HCT116 (cell line): ENCODE measurements around the gene PPM1B. TPM values are rescaled to one million over a fixed set of nuclear protein-coding genes. Genes with fewer than 3 reads are reported as not detected.

ENCODE experiments used
- ATAC-seq: fragments of 200-7000 bp; cut with Tn5 transposase; 2 replicates; pipeline ENCODE4 v1.9.1; 2020; ENCODE audit warnings: mild to moderate bottlenecking, moderate library complexity
- BruUV-seq: library from RNA; stranded (reverse); fragments of 400-500 nt; replicated peaks from 2 replicates; lab custom pipeline; 2021; lab: Mats Ljungman, UMichigan
- CTCF ChIA-PET: fragments of 300-600 bp; sonication (Branson Sonifier 250); formaldehyde crosslinking; loops from one replicate; lab custom pipeline; 2021; ENCODE audit warnings: antibody characterized with exemption; lab: Charles Lee
- POLR2A ChIA-PET: fragments of 300-600, 350-600 bp; sonication (Branson Sonifier 250); formaldehyde crosslinking; loops from one replicate; lab custom pipeline; 2021; ENCODE audit warnings: antibody characterized with exemption; lab: Charles Lee
- RAD21 ChIA-PET, 2 experiments: fragments of 300-600 bp; sonication (Branson Sonifier 250); formaldehyde crosslinking; loops; one replicate each; lab custom pipeline; 2023; ENCODE audit warnings: low total read pairs in 2 of 2; ENCODE audit not compliant: uncharacterized antibody in 2 of 2, unreplicated experiment in 2 of 2, low non-redundant PET in 1 of 2; lab: Charles Lee
- DNase-seq: peaks from one replicate; pipeline ENCODE4 v3.0.0-alpha.2; 2010; ENCODE audit warnings: low read depth, low spot score
- H2AFZ ChIP-seq: fragments of 200-600 bp; shearing (Covaris generic), sonication (generic); 2 replicates; pipeline ENCODE4 v1.6.1; 2017; ENCODE audit warnings: low read depth, mixed run types, mixed read lengths, antibody characterized with exemption, low read length; ENCODE audit not compliant: poor library complexity, severe bottlenecking
- H3K27ac ChIP-seq: 2 replicates; pipeline ENCODE4 v1.5.1; 2012; ENCODE audit warnings: low read depth, low read length
- H3K27me3 ChIP-seq: fragments of 200-600 bp; sonication (generic); 2 replicates; pipeline ENCODE4 v1.6.1; 2016; ENCODE audit warnings: mixed run types, low read length, mixed read lengths; ENCODE audit not compliant: insufficient read depth
- H3K36me3 ChIP-seq, 2 experiments: fragments of 200-500 bp in 1 of 2; fragments of 200-600 bp in 1 of 2; sonication (Bioruptor generic) in 1 of 2; sonication (generic) in 1 of 2; 2 replicates each; pipeline versions ENCODE4 v1.5.1 to v1.6.1; 2014 to 2016; ENCODE audit warnings: low read length in 2 of 2, inconsistent platforms in 1 of 2, mixed read lengths in 1 of 2, mixed run types in 1 of 2; ENCODE audit not compliant: insufficient read depth in 2 of 2, control insufficient read depth in 1 of 2
- H3K4me1 ChIP-seq, 2 experiments: fragments of 200-600 bp in 1 of 2; sonication (generic) in 1 of 2; 2 replicates each; pipeline versions ENCODE4 v1.5.1 to v1.6.1; 2012 to 2017; ENCODE audit warnings: low read length in 2 of 2, inconsistent platforms in 1 of 2, mild to moderate bottlenecking in 1 of 2, mixed read lengths in 1 of 2, mixed run types in 1 of 2, moderate library complexity in 1 of 2; ENCODE audit not compliant: insufficient read depth in 2 of 2, control insufficient read depth in 1 of 2
- H3K4me2 ChIP-seq: fragments of 200-600 bp; sonication (generic); 2 replicates; pipeline ENCODE4 v1.6.1; 2017; ENCODE audit warnings: mixed run types, low read length, mixed read lengths
- H3K4me3 ChIP-seq, 2 experiments: fragments of 200-600 bp in 1 of 2; sonication (generic) in 1 of 2; replicated peaks in 1 of 2; 2 replicates each; pipeline ENCODE4 v1.5.1; 2011 to 2016; ENCODE audit warnings: low read length in 2 of 2, control low read depth in 1 of 2, low read depth in 1 of 2, mild to moderate bottlenecking in 1 of 2, mixed read lengths in 1 of 2, mixed run types in 1 of 2
- H3K79me2 ChIP-seq: fragments of 200-600 bp; sonication (generic); 2 replicates; pipeline ENCODE4 v1.6.1; 2017; ENCODE audit warnings: mild to moderate bottlenecking, mixed run types, low read length, moderate library complexity, mixed read lengths; ENCODE audit not compliant: insufficient read depth
- H3K9ac ChIP-seq: fragments of 200-600 bp; sonication (generic); 2 replicates; pipeline ENCODE4 v1.6.1; 2016; ENCODE audit warnings: low read length, mixed read lengths
- H3K9me2 ChIP-seq: fragments of 200-600 bp; sonication (generic), shearing (Covaris generic); 2 replicates; pipeline ENCODE4 v1.6.1; 2017; ENCODE audit warnings: mixed run types, mild to moderate bottlenecking, moderate library complexity; ENCODE audit not compliant: insufficient read depth
- H3K9me3 ChIP-seq, 2 experiments: fragments of 200-500 bp in 1 of 2; fragments of 200-600 bp in 1 of 2; sonication (Bioruptor generic) in 1 of 2; sonication (generic) in 1 of 2; 2 replicates each; pipeline ENCODE4 v1.6.1; 2014 to 2017; ENCODE audit warnings: low read length in 2 of 2, mixed read lengths in 2 of 2, inconsistent platforms in 1 of 2, low read depth in 1 of 2, mild to moderate bottlenecking in 1 of 2, mixed run types in 1 of 2, moderate library complexity in 1 of 2; ENCODE audit not compliant: control insufficient read depth in 1 of 2, insufficient read depth in 1 of 2
- H4K20me1 ChIP-seq: fragments of 200-600 bp; sonication (generic), shearing (Covaris generic); 2 replicates; pipeline ENCODE4 v1.6.1; 2017; ENCODE audit warnings: mixed run types, mild to moderate bottlenecking, moderate library complexity; ENCODE audit not compliant: insufficient read depth
- ATF3 ChIP-seq: IDR thresholded peaks from 2 replicates; pipeline ENCODE4 v1.6.1; 2012
- CBX3 ChIP-seq: IDR thresholded peaks from 2 replicates; pipeline ENCODE4 v1.6.1; 2012; ENCODE audit warnings: low read depth
- CEBPB ChIP-seq: IDR thresholded peaks from 2 replicates; pipeline ENCODE4 v1.6.1; 2012; ENCODE audit warnings: low read depth
- EGR1 ChIP-seq: IDR thresholded peaks from 2 replicates; pipeline ENCODE4 v1.6.1; 2012; ENCODE audit warnings: low read depth
- ELF1 ChIP-seq: IDR thresholded peaks from 2 replicates; pipeline ENCODE4 v1.6.1; 2012; ENCODE audit warnings: low read depth, borderline replicate concordance
- FOSL1 ChIP-seq: IDR thresholded peaks from 2 replicates; pipeline ENCODE4 v1.6.1; 2012; ENCODE audit warnings: low read depth
- POLR2A ChIP-seq: IDR thresholded peaks from 2 replicates; pipeline ENCODE4 v1.7.0; 2011; ENCODE audit warnings: borderline replicate concordance; ENCODE audit not compliant: insufficient read depth, insufficient read length; ENCODE audit errors: extremely low read depth
- POLR2AphosphoS5 ChIP-seq: IDR thresholded peaks from 2 replicates; pipeline ENCODE4 v1.6.1; 2011; ENCODE audit warnings: mild to moderate bottlenecking, low read depth, low read length, moderate library complexity
- RAD21 ChIP-seq: IDR thresholded peaks from 2 replicates; pipeline ENCODE4 v1.6.1; 2012; ENCODE audit warnings: low read depth, mild to moderate bottlenecking
- REST ChIP-seq: IDR thresholded peaks from 2 replicates; pipeline ENCODE4 v1.6.1; 2012; ENCODE audit warnings: low read depth
- SIN3A ChIP-seq: IDR thresholded peaks from 2 replicates; pipeline ENCODE4 v1.6.1; 2012; ENCODE audit warnings: low read depth
- TCF7L2 ChIP-seq: IDR thresholded peaks from 2 replicates; pipeline ENCODE4 v1.7.0; 2011; ENCODE audit warnings: borderline replicate concordance, inconsistent platforms; ENCODE audit not compliant: insufficient read depth, insufficient read length; ENCODE audit errors: extremely low read depth
- YY1 ChIP-seq: IDR thresholded peaks from 2 replicates; pipeline ENCODE4 v1.6.1; 2011; ENCODE audit warnings: low read length, low read depth, moderate library complexity, mild to moderate bottlenecking; ENCODE audit not compliant: insufficient replicate concordance; ENCODE audit errors: extremely low read depth
- intact Hi-C: fragments of 100-400 bp; cut with micrococcal nuclease; formaldehyde crosslinking; loops from 2 replicates; pipeline ENCODE4 v1.10.0; 2022
- total RNA-seq: library from RNA; stranded (reverse); gene quantifications from one replicate; pipeline ENCODE4 v1.2.1, GENCODE V29; 2021; ENCODE audit not compliant: unreplicated experiment
- TF ChIP-seq, protein P1 (sequence below): IDR thresholded peaks from 2 replicates; pipeline ENCODE4 v1.6.1; 2012

The PPM1B gene
- total RNA-seq, 1 experiment from 2014 or later, result 36.9 TPM

GRCh38 chr2:44205169-44205568, 36.5 kb downstream of the PPM1B start:
- H3K79me2 ChIP-seq, result peaks cover 50% of the 10 kb centered on the region
- RAD21 ChIA-PET, result no interaction called here
- intact Hi-C loops, result no loop called here

More at GRCh38 chr2:44205169-44205568, 36.5 kb downstream of the PPM1B start:
- ChIA-PET POLR2A (no interaction called here), CTCF (no interaction called here)
- Histone ChIP-seq H3K27ac (no peak overlapping the region), H3K27me3 (no peaks in the 10 kb centered on the region), H2AFZ (no peak overlapping the region), H3K36me3 (peaks cover 0 to 5% of the 10 kb centered on the region in 2 experiments; a peak in 1 of 4 replicates), H3K9ac (no peak overlapping the region), H4K20me1 (no peaks in the 10 kb centered on the region), H3K4me1 (peaks cover 0 to 3% of the 10 kb centered on the region in 2 experiments; a peak in 1 of 4 replicates), H3K4me2 (no peak overlapping the region), H3K4me3 (no peak overlapping the region), H3K9me3 (no peaks in the 10 kb centered on the region), H3K9me2 (no peaks in the 10 kb centered on the region)
- no peak for TF ChIP-seq RAD21
- TF ChIP-seq CBX3, result no peak
- TF ChIP-seq FOSL1, result no peak
- no peak for TF ChIP-seq ELF1
- TF ChIP-seq SIN3A, result no peak
- TF ChIP-seq CEBPB, result no peak
- TF ChIP-seq YY1, result no peak
- TF ChIP-seq EGR1, result no peak
- TF ChIP-seq POLR2AphosphoS5, result no peak
- TF ChIP-seq POLR2A, result no peak
- TF ChIP-seq, protein P1, sequence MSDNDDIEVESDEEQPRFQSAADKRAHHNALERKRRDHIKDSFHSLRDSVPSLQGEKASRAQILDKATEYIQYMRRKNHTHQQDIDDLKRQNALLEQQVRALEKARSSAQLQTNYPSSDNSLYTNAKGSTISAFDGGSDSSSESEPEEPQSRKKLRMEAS, result no peak
- TF ChIP-seq REST, result no peak
- no peak for TF ChIP-seq ATF3
- no peak for TF ChIP-seq TCF7L2
- ATAC-seq (no peak), DNase-seq (no peak)
- no TSS peak for BruUV-seq
